ENCODE data around the gene FRMD4B. TPM values are rescaled to one million over a fixed set of nuclear protein-coding genes. Genes with fewer than 3 reads are reported as not detected.
A peak's percentile ranks its signal among the peaks of the same experiment; 100 is the strongest.

Gene FRMD4B
- total RNA-seq, 3 donors from 2014 or later (not counting 1 experiment from before 2014, with no cell fraction given): 8.5 to 19.8 (median 9.4) TPM

GRCh38 chr3:69370901-69371301 lies 15.0 kb downstream of the FRMD4B start:
- Mint-ChIP-seq H3K4me1 (peaks cover 49 to 50% of the 10 kb centered on the region in 2 donors), H3K9me3 (no peaks in the 10 kb centered on the region), H3K36me3 (no peaks in the 10 kb centered on the region), H3K27me3 (ENCODE audit: low read depth in 2 of 2) (no peaks in the 10 kb centered on the region), H3K4me3 (peak overlapping the region; percentile 82), H3K27ac (peak overlapping the region; percentile 60 to 75)
- Histone ChIP-seq H3K36me3 (ENCODE audit: control insufficient read depth, insufficient read depth, low read length) (no peaks in the 10 kb centered on the region), H3K4me3 (ENCODE audit: low read length) (no peak overlapping the region), H3K4me1 (ENCODE audit: control insufficient read depth, insufficient read depth, low read length) (peaks cover 27% of the 10 kb centered on the region), H3K9me3 (ENCODE audit: control insufficient read depth, insufficient read depth, low read length) (no peaks in the 10 kb centered on the region), H3K27me3 (ENCODE audit: control insufficient read depth, insufficient read depth, low read length) (no peaks in the 10 kb centered on the region), H3K27ac (ENCODE audit: low read length) (peak overlapping the region; percentile 54)
- TF ChIP-seq CTCF (IDR thresholded peaks at IDR 0.05): no peak
- 60% methylated on average over 2 of the region's 2 CpGs for WGBS (ENCODE audit: insufficient coverage)
- DNase-seq (no peak), ATAC-seq (no peak)
- intact Hi-C loops (cut with micrococcal nuclease): no loop called here

GRCh38 chr3:69370156-69370883 lies 15.6 kb downstream of the FRMD4B start:
- H3K27ac ChIP-seq (ENCODE audit: low read length): peak overlapping the region; percentile 54
- no peaks in the 10 kb centered on the region for H3K27me3 ChIP-seq (ENCODE audit: control insufficient read depth, insufficient read depth, low read length)
- ATAC-seq (peak; percentile 66 to 72 (median 69)), DNase-seq (peak; percentile 22 to 48)
- no peaks in the 10 kb centered on the region for H3K9me3 Mint-ChIP-seq
- 15% methylated on average over 16 of the region's 17 CpGs for WGBS (ENCODE audit: insufficient coverage)
- H3K9me3 ChIP-seq (ENCODE audit: control insufficient read depth, insufficient read depth, low read length): no peaks in the 10 kb centered on the region
- no peak for TF ChIP-seq CTCF (IDR thresholded peaks at IDR 0.05)
- H3K4me3 ChIP-seq (ENCODE audit: low read length): no peak overlapping the region
- intact Hi-C loops (cut with micrococcal nuclease): no loop called here
- H3K4me1 Mint-ChIP-seq: peaks cover 49 to 50% of the 10 kb centered on the region in 2 donors
- peak overlapping the region; percentile 82 for H3K4me3 Mint-ChIP-seq
- H3K36me3 ChIP-seq (ENCODE audit: control insufficient read depth, insufficient read depth, low read length): no peaks in the 10 kb centered on the region
- no peaks in the 10 kb centered on the region for H3K36me3 Mint-ChIP-seq
- H3K27me3 Mint-ChIP-seq (ENCODE audit: low read depth in 2 of 2): no peaks in the 10 kb centered on the region
- H3K27ac Mint-ChIP-seq: peak overlapping the region; percentile 60 to 75
- peaks cover 27% of the 10 kb centered on the region for H3K4me1 ChIP-seq (ENCODE audit: control insufficient read depth, insufficient read depth, low read length)

- H3K27ac ChIP-seq (ENCODE audit: low read length): peak overlapping the region; percentile 28
- Mint-ChIP-seq H3K4me1 (peaks cover 49 to 50% of the 10 kb centered on the region in 2 donors), H3K27ac (peak overlapping the region; percentile 60 to 75), H3K4me3 (peak overlapping the region; percentile 84), H3K27me3 (ENCODE audit: low read depth in 2 of 2) (no peaks in the 10 kb centered on the region), H3K9me3 (no peaks in the 10 kb centered on the region), H3K36me3 (no peaks in the 10 kb centered on the region)
- no peak for TF ChIP-seq CTCF (IDR thresholded peaks at IDR 0.05)
- ATAC-seq: peak; percentile 79 to 90 (median 86)
- H3K4me3 ChIP-seq (ENCODE audit: low read length): no peak overlapping the region
- no peaks in the 10 kb centered on the region for H3K9me3 ChIP-seq (ENCODE audit: control insufficient read depth, insufficient read depth, low read length)
- peaks cover 27% of the 10 kb centered on the region for H3K4me1 ChIP-seq (ENCODE audit: control insufficient read depth, insufficient read depth, low read length)
- intact Hi-C loops (cut with micrococcal nuclease): no loop called here
- H3K27me3 ChIP-seq (ENCODE audit: control insufficient read depth, insufficient read depth, low read length): no peaks in the 10 kb centered on the region
- H3K36me3 ChIP-seq (ENCODE audit: control insufficient read depth, insufficient read depth, low read length): no peaks in the 10 kb centered on the region
- 26% methylated on average over 5 of the region's 5 CpGs for WGBS (ENCODE audit: insufficient coverage)
- peak; percentile 42 to 63 for DNase-seq
Observed at GRCh38 chr3:69368129-69368741, 17.7 kb downstream of the FRMD4B start.

Data from natural killer cell (primary cell).